DOHH2 (cell line): ENCODE data around the gene CHTF8.

ENCODE experiments used
- EZH2phosphoT487 ChIP-seq: fragments of 200-600 bp; sonication (generic); IDR thresholded peaks from 2 replicates; pipeline ENCODE4 v1.6.1; 2017; ENCODE audit warnings: borderline replicate concordance, mild to moderate bottlenecking, antibody characterized with exemption, low read length, moderate library complexity, mixed read lengths
- TF ChIP-seq, protein P1 (sequence below): fragments of 200-600 bp; sonication (generic); IDR thresholded peaks from one replicate; pipeline ENCODE4 v1.5.1; 2014; ENCODE audit warnings: antibody characterized with exemption, mild to moderate bottlenecking, low read depth, low read length; ENCODE audit not compliant: poor library complexity, severe bottlenecking

DNA sequence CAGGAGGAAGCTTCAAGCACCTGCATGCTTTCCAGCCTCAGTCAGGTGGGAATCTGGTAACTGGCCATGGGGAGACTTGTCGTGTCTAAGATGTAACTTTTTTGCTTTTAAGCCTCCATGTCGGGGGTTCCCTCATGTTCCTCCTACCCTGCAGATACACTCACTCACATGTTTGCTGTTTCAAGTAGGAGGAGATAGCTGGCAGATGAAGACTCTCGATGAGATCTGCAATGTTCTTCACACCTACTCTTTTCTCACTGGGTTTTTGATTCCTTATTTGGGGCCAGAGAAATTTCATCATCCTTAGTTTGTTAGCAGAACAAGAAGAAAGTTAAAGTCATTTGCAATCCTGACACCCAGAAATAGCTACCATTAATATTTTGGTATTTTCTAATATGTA, 24.8 kb upstream of the CHTF8 start:
- TF ChIP-seq, protein P1, sequence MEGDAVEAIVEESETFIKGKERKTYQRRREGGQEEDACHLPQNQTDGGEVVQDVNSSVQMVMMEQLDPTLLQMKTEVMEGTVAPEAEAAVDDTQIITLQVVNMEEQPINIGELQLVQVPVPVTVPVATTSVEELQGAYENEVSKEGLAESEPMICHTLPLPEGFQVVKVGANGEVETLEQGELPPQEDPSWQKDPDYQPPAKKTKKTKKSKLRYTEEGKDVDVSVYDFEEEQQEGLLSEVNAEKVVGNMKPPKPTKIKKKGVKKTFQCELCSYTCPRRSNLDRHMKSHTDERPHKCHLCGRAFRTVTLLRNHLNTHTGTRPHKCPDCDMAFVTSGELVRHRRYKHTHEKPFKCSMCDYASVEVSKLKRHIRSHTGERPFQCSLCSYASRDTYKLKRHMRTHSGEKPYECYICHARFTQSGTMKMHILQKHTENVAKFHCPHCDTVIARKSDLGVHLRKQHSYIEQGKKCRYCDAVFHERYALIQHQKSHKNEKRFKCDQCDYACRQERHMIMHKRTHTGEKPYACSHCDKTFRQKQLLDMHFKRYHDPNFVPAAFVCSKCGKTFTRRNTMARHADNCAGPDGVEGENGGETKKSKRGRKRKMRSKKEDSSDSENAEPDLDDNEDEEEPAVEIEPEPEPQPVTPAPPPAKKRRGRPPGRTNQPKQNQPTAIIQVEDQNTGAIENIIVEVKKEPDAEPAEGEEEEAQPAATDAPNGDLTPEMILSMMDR = no peak
- no peak for TF ChIP-seq EZH2phosphoT487
